ENCODE data around the gene NOS1AP. TPM values are rescaled to one million over a fixed set of nuclear protein-coding genes. Genes with fewer than 3 reads are reported as not detected.

Gene NOS1AP
- 1 to 10 TPM; 1.8 to 2.8 TPM for total RNA-seq
- long read RNA-seq, result 0 reads

- peak; percentile 85 for DNase-seq
- peak; percentile 98 to 99 for ATAC-seq
- intact Hi-C loops (cut with DNase I), result no loop called here
These were observed at the start of gene NOS1AP for GRCh38 chr1:162069334-162070093. NOS1AP (plus strand) TSS chr1:162069691; CDS start chr1:162070178, 487 bp downstream.

GRCh38 chr1:162020150-162020549 is 49.3 kb upstream of the NOS1AP start:
- DNase-seq (no peak), ATAC-seq (peak in 1 of 2 donors; percentile 27)
- intact Hi-C loops (cut with DNase I), result loop anchor here in 1 of 2 donors (10.0 kb wide), 1 partner anchor 135 kb away; no protein-coding TSS in a partner anchor

GRCh38 chr1:162021124-162021523 is 48.4 kb upstream of the NOS1AP start:
- ATAC-seq, result no peak
- DNase-seq, result no peak
- intact Hi-C loops (cut with DNase I), result loop anchor here in 1 of 2 donors (10.0 kb wide), 1 partner anchor 136 kb away; no protein-coding TSS in a partner anchor

- intact Hi-C loops (cut with DNase I), result loop anchor here in 1 of 2 donors (10.0 kb wide), 1 partner anchor 138 kb away; no protein-coding TSS in a partner anchor
- ATAC-seq, result no peak
- no peak for DNase-seq
These were observed 46.9 kb upstream of the NOS1AP start for GRCh38 chr1:162022626-162023025.

GRCh38 chr1:162023181-162023546 is 46.3 kb upstream of the NOS1AP start:
- intact Hi-C loops (cut with DNase I), result loop anchor here in 1 of 2 donors (10.0 kb wide), 1 partner anchor 138 kb away; no protein-coding TSS in a partner anchor
- no peak for DNase-seq
- no peak for ATAC-seq

- DNase-seq, result peak; percentile 79
- intact Hi-C loops (cut with DNase I), result loop anchor here in 1 of 2 donors (10.0 kb wide), 1 partner anchor 139 kb away; no protein-coding TSS in a partner anchor
- ATAC-seq, result peak; percentile 87 to 94
These were observed 45.7 kb upstream of the NOS1AP start, which contains the start of gene OLFML2B for GRCh38 chr1:162023547-162024501. OLFML2B (minus strand) TSS chr1:162023869; CDS start chr1:162023430, 439 bp downstream.

- intact Hi-C loops (cut with DNase I), result loop anchor here in 1 of 2 donors (10.0 kb wide), 1 partner anchor 141 kb away; no protein-coding TSS in a partner anchor
- DNase-seq (no peak), ATAC-seq (no peak)
These were observed 44.0 kb upstream of the NOS1AP start for GRCh38 chr1:162025541-162025940.

- DNase-seq (no peak), ATAC-seq (no peak)
- intact Hi-C loops (cut with DNase I), result loop anchor here in 1 of 2 donors (10.0 kb wide), 1 partner anchor 142 kb away; no protein-coding TSS in a partner anchor
These were observed 42.6 kb upstream of the NOS1AP start for GRCh38 chr1:162026881-162027280.

- ATAC-seq, result no peak
- no peak for DNase-seq
- intact Hi-C loops (cut with DNase I), result loop anchor here in 1 of 2 donors (10.0 kb wide), 1 partner anchor 144 kb away; no protein-coding TSS in a partner anchor
These were observed 40.8 kb upstream of the NOS1AP start for GRCh38 chr1:162028726-162029125.

GRCh38 chr1:162029157-162029556 is 40.3 kb upstream of the NOS1AP start:
- ATAC-seq, result no peak
- intact Hi-C loops (cut with DNase I), result loop anchor here in 1 of 2 donors (10.0 kb wide), 1 partner anchor 144 kb away; no protein-coding TSS in a partner anchor

GRCh38 chr1:162030759-162031280 is 38.7 kb upstream of the NOS1AP start:
- intact Hi-C loops (cut with DNase I), result no loop called here
- ATAC-seq (no peak), DNase-seq (no peak)

More at GRCh38 chr1:162029157-162029556, 40.3 kb upstream of the NOS1AP start:
- no peak for DNase-seq

GRCh38 chr1:162033428-162033827 is 36.1 kb upstream of the NOS1AP start:
- DNase-seq (peak; percentile 52), ATAC-seq (peak; percentile 86)
- intact Hi-C loops (cut with DNase I), result no loop called here

GRCh38 chr1:162035241-162035640 is 34.2 kb upstream of the NOS1AP start:
- ATAC-seq (no peak), DNase-seq (no peak)
- intact Hi-C loops (cut with DNase I), result loop anchor here in 1 of 2 donors (5.0 kb wide), 1 partner anchor 243 kb away; no protein-coding TSS in a partner anchor

GRCh38 chr1:162036163-162036562 is 33.3 kb upstream of the NOS1AP start:
- intact Hi-C loops (cut with DNase I), result loop anchor here (1.0 to 5.0 kb wide), 2 partner anchors 243 to 244 kb away; no protein-coding TSS in a partner anchor
- DNase-seq (no peak), ATAC-seq (no peak)

- intact Hi-C loops (cut with DNase I), result loop anchor here in 1 of 2 donors (5.0 kb wide), 1 partner anchor 246 kb away; no protein-coding TSS in a partner anchor
These were observed 30.9 kb upstream of the NOS1AP start for GRCh38 chr1:162038624-162039023.

GRCh38 chr1:162040001-162040400 is 29.5 kb upstream of the NOS1AP start:
- intact Hi-C loops (cut with DNase I), result no loop called here
- ATAC-seq (no peak), DNase-seq (no peak)

More at GRCh38 chr1:162038624-162039023, 30.9 kb upstream of the NOS1AP start:
- ATAC-seq (no peak), DNase-seq (no peak)

- intact Hi-C loops (cut with DNase I), result no loop called here
- ATAC-seq (no peak), DNase-seq (no peak)
These were observed 28.8 kb upstream of the NOS1AP start for GRCh38 chr1:162040657-162041056.

- no peak for ATAC-seq
- intact Hi-C loops (cut with DNase I), result no loop called here
- DNase-seq, result no peak
These were observed 27.1 kb upstream of the NOS1AP start for GRCh38 chr1:162042361-162042760.
